SK-N-MC (cell line): ENCODE data around the gene ZBTB7C.

Experiments
- DNase-seq: peaks from one replicate; pipeline ENCODE4 v3.0.0-alpha.2; 2011; ENCODE audit warnings: low read depth, low spot score
- H3K27ac ChIP-seq: fragments of 200-600 bp; sonication (generic); 2 replicates; pipeline ENCODE4 v1.5.1; 2016; ENCODE audit warnings: mixed run types
- H3K36me3 ChIP-seq: fragments of 200-600 bp; sonication (generic); 2 replicates; pipeline ENCODE4 v1.6.1; 2017; ENCODE audit warnings: antibody characterized with exemption, low read length, mixed read lengths; ENCODE audit not compliant: insufficient read depth
- H3K4me3 ChIP-seq: fragments of 200-600 bp; sonication (generic); 2 replicates; pipeline ENCODE4 v1.5.1; 2016
- H3K9ac ChIP-seq: fragments of 200-600 bp; sonication (generic); 2 replicates; pipeline ENCODE4 v1.8.0; 2017; ENCODE audit warnings: mixed run types, mixed read lengths; ENCODE audit not compliant: insufficient read length
- H3K9me3 ChIP-seq: fragments of 200-600 bp; sonication (generic); 2 replicates; pipeline ENCODE4 v1.6.1; 2017; ENCODE audit warnings: low read depth, mild to moderate bottlenecking, antibody characterized with exemption, low read length, moderate library complexity, mixed read lengths
- EZH2 ChIP-seq: fragments of 200-600 bp; sonication (generic); IDR thresholded peaks from one replicate; pipeline ENCODE4 v1.6.1; 2017; ENCODE audit warnings: antibody characterized with exemption
- FOXP2 ChIP-seq: optimal IDR thresholded peaks from 2 replicates; pipeline ENCODE3; 2011; ENCODE audit warnings: mild to moderate bottlenecking, moderate library complexity; ENCODE audit not compliant: insufficient read depth; ENCODE audit errors: extremely low read length, control extremely low read depth
- POLR2AphosphoS5 ChIP-seq: IDR thresholded peaks from 2 replicates; pipeline ENCODE4 v1.6.1; 2012; ENCODE audit warnings: mild to moderate bottlenecking, low read depth, low read length, borderline replicate concordance

The ZBTB7C gene

DNA sequence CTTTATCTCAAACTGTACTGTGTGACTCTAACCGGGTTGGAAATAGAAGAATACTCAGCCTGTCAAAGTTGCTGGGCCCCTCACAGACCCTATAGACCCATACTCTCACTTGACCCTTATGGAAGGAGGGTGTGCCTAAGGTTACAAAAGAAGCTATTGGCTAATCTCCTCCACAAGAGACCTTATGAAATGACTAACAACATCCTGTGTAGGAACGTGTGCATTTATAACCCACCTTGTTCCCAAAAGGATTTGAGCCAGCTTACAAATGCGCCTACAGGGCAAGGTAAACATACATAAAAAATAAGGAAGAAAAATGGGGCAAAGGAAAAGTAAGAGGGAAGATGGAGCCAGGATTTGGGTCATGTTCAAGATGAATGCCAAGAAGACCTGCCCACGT lies 253.3 kb downstream of the ZBTB7C start:
- TF ChIP-seq FOXP2 = no peak
- TF ChIP-seq EZH2 = no peak
- no peak for TF ChIP-seq POLR2AphosphoS5
- Histone ChIP-seq H3K9me3 (no peaks in the 10 kb centered on the region), H3K9ac (no peak overlapping the region), H3K36me3 (no peaks in the 10 kb centered on the region), H3K27ac (no peak overlapping the region), H3K4me3 (no peak overlapping the region)
- DNase-seq = no peak

DNA sequence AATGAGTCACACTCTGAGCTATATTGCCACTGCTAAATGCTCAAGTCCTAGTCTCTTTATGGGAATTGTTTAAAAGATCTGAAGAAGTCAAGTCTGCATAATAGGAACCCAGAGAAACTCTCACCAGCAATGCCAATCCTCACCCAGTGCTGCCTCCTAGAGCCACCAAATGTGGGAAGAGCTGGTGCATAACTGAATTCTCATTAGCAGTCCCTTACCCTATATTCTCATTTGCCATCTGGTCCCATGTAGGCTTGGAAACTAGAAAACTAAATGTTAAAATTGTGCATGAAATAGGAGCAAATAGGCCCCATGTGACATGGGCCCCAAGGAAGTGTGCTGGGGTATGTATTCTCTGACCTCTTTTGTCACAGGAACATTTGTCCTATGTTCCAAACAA lies 254.4 kb downstream of the ZBTB7C start:
- TF ChIP-seq EZH2 (no peak), FOXP2 (no peak), POLR2AphosphoS5 (no peak)
- no peaks in the 10 kb centered on the region for H3K36me3 ChIP-seq
- H3K9ac ChIP-seq = no peak overlapping the region
- no peak overlapping the region for H3K27ac ChIP-seq
- no peak for DNase-seq
- H3K9me3 ChIP-seq = no peaks in the 10 kb centered on the region
- no peak overlapping the region for H3K4me3 ChIP-seq

DNA sequence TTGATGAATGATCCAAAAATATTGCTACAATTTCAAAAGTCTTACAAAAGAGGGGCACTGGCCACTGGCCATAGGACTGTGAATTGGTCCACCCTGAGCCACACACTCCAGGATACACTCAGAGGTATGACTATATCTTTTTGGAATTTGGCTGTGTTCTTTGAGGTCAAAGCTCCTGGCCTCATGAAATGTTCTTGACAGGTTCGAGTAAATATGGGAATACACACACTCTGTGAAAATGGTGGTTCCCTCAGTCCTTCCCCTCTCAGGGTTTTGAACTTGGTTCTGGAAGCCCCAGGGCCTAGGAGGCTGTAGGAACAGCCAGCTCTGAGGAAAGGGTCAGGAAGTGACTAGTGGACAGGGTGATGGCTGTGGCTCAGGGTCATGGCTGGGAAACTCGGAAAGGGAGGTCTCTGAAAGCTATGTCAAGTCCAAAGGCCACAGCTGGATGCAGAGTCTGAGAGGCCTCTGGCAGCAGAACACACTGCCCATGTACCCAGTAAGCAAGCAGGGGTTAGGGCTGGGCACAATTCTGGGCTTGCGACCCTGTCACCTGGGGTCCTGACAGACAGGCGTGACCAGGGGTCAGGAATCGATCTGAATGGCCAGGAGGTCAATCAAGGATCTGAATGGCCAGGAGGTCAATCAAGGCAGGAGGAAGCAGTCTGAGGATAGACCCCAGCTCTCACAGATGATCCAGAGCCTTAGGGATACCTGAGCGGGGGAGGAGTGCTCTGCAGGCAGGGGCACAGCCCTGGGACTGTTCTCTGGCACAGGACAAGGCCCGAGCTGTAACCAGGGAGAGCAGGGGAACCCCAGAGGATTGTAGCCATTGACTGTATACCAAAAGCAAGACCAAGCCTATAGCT lies 255.3 kb downstream of the ZBTB7C start:
- Histone ChIP-seq H3K9ac (no peak overlapping the region), H3K9me3 (no peaks in the 10 kb centered on the region), H3K27ac (no peak overlapping the region), H3K36me3 (no peaks in the 10 kb centered on the region), H3K4me3 (no peak overlapping the region)
- TF ChIP-seq FOXP2 (no peak), EZH2 (no peak), POLR2AphosphoS5 (no peak)
- no peak for DNase-seq

DNA sequence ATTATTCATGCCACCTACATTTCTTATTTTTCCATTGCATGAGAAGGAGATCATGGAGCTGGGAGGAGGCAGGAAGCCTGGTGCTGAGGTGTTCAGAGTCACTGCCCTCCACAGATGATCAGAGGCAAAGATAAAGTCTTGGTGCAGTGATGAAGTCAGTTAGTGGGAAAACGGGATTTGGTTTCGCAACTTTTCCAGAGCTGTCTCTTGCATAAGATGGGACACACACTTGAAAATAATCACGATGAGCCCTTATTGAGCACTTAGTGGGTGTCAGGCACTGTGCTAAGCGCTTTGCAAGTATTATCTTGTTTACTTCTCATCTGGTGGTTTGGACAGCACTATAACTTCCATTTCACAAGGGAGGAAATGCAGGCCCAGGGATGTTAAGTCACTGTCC lies 256.6 kb downstream of the ZBTB7C start:
- H3K36me3 ChIP-seq = no peaks in the 10 kb centered on the region
- H3K9ac ChIP-seq = no peak overlapping the region
- H3K9me3 ChIP-seq = no peaks in the 10 kb centered on the region
- TF ChIP-seq EZH2 = no peak
- no peak for TF ChIP-seq FOXP2
- no peak for TF ChIP-seq POLR2AphosphoS5
- DNase-seq = no peak
- no peak overlapping the region for H3K27ac ChIP-seq
- H3K4me3 ChIP-seq = no peak overlapping the region

DNA sequence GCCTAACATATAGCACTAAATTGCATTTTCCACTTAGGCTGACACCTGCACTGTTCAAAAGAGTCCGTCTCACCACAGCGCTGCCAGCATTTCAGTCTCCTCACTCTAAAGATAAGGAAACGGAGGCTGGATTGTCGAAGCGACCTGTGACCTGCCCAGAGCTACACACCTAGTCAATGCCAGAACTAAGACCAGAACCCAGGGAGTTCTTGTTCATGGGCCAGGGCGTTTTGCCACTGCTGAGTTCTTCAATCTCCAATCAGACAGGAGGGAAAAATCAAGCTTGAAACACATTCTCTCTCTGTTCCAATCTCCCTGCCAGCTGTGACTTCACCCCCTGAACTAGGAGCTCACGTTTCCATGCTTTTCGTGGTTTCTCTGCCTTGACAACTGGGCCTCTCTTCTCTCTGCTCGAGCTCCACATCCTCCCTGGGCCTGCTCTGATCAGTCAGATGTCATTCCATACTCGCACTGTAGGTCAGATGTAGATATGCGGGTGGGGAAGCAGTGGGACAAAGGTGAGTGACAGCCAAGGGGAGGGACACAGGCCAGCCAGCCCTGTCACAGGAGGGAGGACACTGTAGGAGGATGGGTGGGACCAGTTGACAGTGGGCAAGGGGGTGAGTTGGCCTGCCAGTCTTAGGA lies 257.6 kb downstream of the ZBTB7C start:
- Histone ChIP-seq H3K36me3 (no peaks in the 10 kb centered on the region), H3K27ac (no peak overlapping the region), H3K9ac (no peak overlapping the region), H3K4me3 (no peak overlapping the region), H3K9me3 (no peaks in the 10 kb centered on the region)
- no peak for DNase-seq
- TF ChIP-seq POLR2AphosphoS5 = no peak
- no peak for TF ChIP-seq EZH2
- no peak for TF ChIP-seq FOXP2

DNA sequence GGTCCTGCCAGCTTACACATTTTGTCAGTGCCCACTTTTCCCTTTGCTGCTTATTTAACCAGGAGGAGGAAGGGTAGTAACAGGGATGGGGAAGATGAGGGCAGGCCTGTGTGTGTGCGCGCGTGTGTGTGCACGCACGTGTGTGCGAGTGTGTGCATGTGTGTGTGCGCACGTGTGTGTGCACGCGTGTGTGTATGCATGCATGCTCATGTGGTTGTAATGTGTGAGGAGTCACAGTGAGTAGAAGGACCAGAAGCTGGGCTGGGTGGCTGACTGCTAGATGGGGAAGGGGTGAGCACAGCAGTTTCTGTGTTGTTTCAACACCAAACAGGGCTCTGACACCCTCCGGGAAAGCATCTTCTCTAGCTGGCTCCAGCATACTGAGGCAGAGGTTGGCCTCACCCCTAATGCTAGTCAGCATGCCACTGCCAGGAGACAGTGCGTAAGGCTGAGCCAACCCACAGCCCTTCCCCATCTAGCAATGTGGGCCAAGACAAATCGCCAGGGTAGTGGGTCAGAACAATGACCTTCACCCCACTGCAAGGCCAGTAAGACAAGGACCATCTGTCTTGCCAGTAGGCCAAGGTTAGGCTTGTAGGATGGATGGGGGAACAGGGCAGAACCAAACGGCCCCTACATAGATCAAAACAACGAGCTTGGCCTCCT lies 260.0 kb downstream of the ZBTB7C start:
- no peak for TF ChIP-seq EZH2
- no peak for TF ChIP-seq FOXP2
- TF ChIP-seq POLR2AphosphoS5 = no peak
- no peaks in the 10 kb centered on the region for H3K9me3 ChIP-seq
- H3K9ac ChIP-seq = no peak overlapping the region
- no peak overlapping the region for H3K27ac ChIP-seq
- DNase-seq = no peak
- no peaks in the 10 kb centered on the region for H3K36me3 ChIP-seq
- H3K4me3 ChIP-seq = no peak overlapping the region

DNA sequence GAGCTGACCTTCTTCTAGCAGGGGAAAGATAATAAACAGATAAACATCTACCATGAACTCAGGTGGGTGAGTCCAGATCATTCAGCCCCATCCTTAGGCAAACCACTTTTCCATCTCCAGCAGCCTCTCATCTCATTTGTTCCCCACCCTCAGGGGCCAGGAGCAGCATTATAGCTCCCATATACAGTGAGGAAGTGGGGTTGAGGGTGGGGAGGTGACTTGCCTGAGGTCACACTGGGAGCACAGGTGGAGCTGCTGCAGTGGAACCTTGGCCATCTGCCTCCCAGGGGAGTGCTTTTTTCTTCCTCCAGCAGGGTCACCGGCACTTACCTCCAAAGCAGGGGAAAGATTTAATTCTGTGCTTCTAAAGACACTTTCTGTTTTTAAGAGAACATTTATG lies 266.2 kb downstream of the ZBTB7C start:
- DNase-seq = no peak
- no peak overlapping the region for H3K9ac ChIP-seq
- H3K36me3 ChIP-seq = no peaks in the 10 kb centered on the region
- H3K27ac ChIP-seq = no peak overlapping the region
- no peaks in the 10 kb centered on the region for H3K9me3 ChIP-seq
- TF ChIP-seq POLR2AphosphoS5 (no peak), FOXP2 (no peak), EZH2 (no peak)
- no peak overlapping the region for H3K4me3 ChIP-seq

DNA sequence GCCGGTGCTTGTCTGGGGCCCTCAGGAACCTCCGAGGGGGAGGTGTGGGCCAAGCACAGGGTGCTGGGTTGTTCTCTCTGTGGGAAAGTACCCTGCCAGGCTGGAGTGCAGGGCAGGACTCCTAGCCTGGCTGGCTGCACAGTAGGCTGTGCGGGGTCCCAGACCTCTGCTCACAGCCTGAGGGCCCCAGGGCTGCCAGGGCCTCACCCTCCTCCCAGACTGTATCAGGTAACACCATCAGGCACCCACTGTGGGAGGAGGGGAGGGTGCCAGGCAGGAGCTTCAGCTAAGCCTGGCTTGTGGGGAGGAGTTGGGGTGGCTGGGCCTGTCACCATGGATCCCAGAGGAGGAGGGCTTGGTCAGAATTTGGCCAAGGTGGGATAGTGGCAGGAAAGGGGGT lies 266.8 kb downstream of the ZBTB7C start:
- DNase-seq = no peak
- no peak overlapping the region for H3K9ac ChIP-seq
- TF ChIP-seq POLR2AphosphoS5 = no peak
- no peak for TF ChIP-seq EZH2
- TF ChIP-seq FOXP2 = no peak
- H3K9me3 ChIP-seq = no peaks in the 10 kb centered on the region
- H3K36me3 ChIP-seq = no peaks in the 10 kb centered on the region
- H3K4me3 ChIP-seq = no peak overlapping the region
- H3K27ac ChIP-seq = no peak overlapping the region
